Gastrocnemius medialis (tissue), 4 donors: ENCODE data around the gene SYTL2. TPM values are rescaled to one million over a fixed set of nuclear protein-coding genes. Genes with fewer than 3 reads are reported as not detected.

Experiments
- ATAC-seq, 2 donors: fragments of 150-250 bp; one replicate each; pipeline ENCODE4 v1.9.1; 2016
- DNase-seq, 2 donors: peaks; one replicate each; pipeline ENCODE4 v3.0.0-alpha.2; 2019
- H3K27ac ChIP-seq, 4 donors: fragments of 200-600 bp; sonication (generic); 1 replicate in 1 of 4; 2 replicates in 3 of 4; pipeline ENCODE4 v1.5.1; 2016 to 2018; ENCODE audit warnings: mild to moderate bottlenecking in 2 of 4, moderate library complexity in 1 of 4
- H3K27me3 ChIP-seq, 3 donors: fragments of 200-600 bp; sonication (generic) in 2 of 3; 1 replicate in 1 of 3; 2 replicates in 2 of 3; pipeline versions ENCODE4 v1.5.1 to v1.6.0; 2016 to 2019; ENCODE audit warnings: mild to moderate bottlenecking in 1 of 3, moderate library complexity in 1 of 3
- H3K36me3 ChIP-seq, 2 donors: fragments of 200-600 bp; sonication (generic) in 1 of 2; one replicate each; pipeline ENCODE4 v1.5.1; 2017 to 2018
- H3K4me1 ChIP-seq, 2 donors: fragments of 200-600 bp; sonication (generic) in 1 of 2; one replicate each; pipeline ENCODE4 v1.5.1; 2016 to 2017; ENCODE audit warnings: mild to moderate bottlenecking in 2 of 2
- H3K4me3 ChIP-seq, 4 donors: fragments of 200-600 bp; sonication (generic) in 3 of 4; 1 replicate in 1 of 4; 2 replicates in 3 of 4; pipeline ENCODE4 v1.5.1; 2016 to 2019; ENCODE audit warnings: mild to moderate bottlenecking in 2 of 4
- H3K9me3 ChIP-seq, 3 donors: fragments of 200-600 bp; sonication (generic) in 2 of 3; 1 replicate in 1 of 3; 2 replicates in 2 of 3; pipeline ENCODE4 v1.5.1; 2016 to 2019
- CTCF ChIP-seq, 5 experiments: fragments of 450-650 bp in 3 of 5; fragments of 200-600 bp in 2 of 5; sonication (generic) in 2 of 5; IDR thresholded peaks in 4 of 5; conservative IDR thresholded peaks in 1 of 5; 1 replicate in 4 of 5; 2 replicates in 1 of 5; pipeline ENCODE4 v1.5.1; 2016 to 2019; ENCODE audit warnings: antibody characterized with exemption in 5 of 5, mild to moderate bottlenecking in 3 of 5, moderate library complexity in 3 of 5
- POLR2A ChIP-seq, 2 donors: fragments of 450-650 bp; IDR thresholded peaks; one replicate each; pipeline ENCODE4 v1.6.1; 2017; ENCODE audit warnings: antibody characterized with exemption in 2 of 2, mild to moderate bottlenecking in 2 of 2, moderate library complexity in 2 of 2
- in situ Hi-C, 4 donors: fragments of 200-750 bp; cut with MboI; loops; one replicate each; pipeline versions ENCODE4 v1.15.0 to v1.8.0; 2017; ENCODE audit warnings: low sequenced_read_pairs in 4 of 4
- intact Hi-C: fragments of 100-400 bp; cut with DNase I; formaldehyde crosslinking; loops from one replicate; pipeline ENCODE4 v1.15.1; 2023; ENCODE audit warnings: low total_unique reads
- total RNA-seq, 4 donors: library from RNA; depleted of rRNA; stranded (reverse); fragments of >200 nt; gene quantifications; one replicate each; pipeline versions ENCODE4 v1.1.0 to v1.2.3, GENCODE V29; 2016

The SYTL2 gene
- total RNA-seq, 4 donors from 2014 or later: 0.97 to 11.9 (median 2.7) TPM

- no peak for DNase-seq
- no peaks in the 10 kb centered on the region for H3K27me3 ChIP-seq
- no peak for TF ChIP-seq CTCF (IDR thresholded peaks at IDR 0.05 in 4 of 5, conservative IDR thresholded peaks at IDR 0.05 in 1 of 5)
- TF ChIP-seq POLR2A (IDR thresholded peaks at IDR 0.05): no peak
- no peak overlapping the region for H3K27ac ChIP-seq
- ATAC-seq: no peak
- no peak overlapping the region for H3K4me3 ChIP-seq
- intact Hi-C loops (no loop called here), in situ Hi-C loops (no loop called here)
- no peaks in the 10 kb centered on the region for H3K4me1 ChIP-seq
- H3K36me3 ChIP-seq: no peaks in the 10 kb centered on the region
- no peaks in the 10 kb centered on the region for H3K9me3 ChIP-seq
Measured at GRCh38 chr11:85776951-85777602, 33.9 kb downstream of the SYTL2 start.

GRCh38 chr11:85774256-85775101 is 36.5 kb downstream of the SYTL2 start:
- intact Hi-C loops: no loop called here
- no peak for DNase-seq
- Histone ChIP-seq H3K36me3 (no peaks in the 10 kb centered on the region), H3K9me3 (no peaks in the 10 kb centered on the region), H3K4me1 (no peaks in the 10 kb centered on the region), H3K27me3 (no peaks in the 10 kb centered on the region), H3K27ac (peak overlapping the region in 2 of 4 donors; percentile 18 to 27), H3K4me3 (no peak overlapping the region)
- no peak for TF ChIP-seq CTCF (IDR thresholded peaks at IDR 0.05 in 4 of 5, conservative IDR thresholded peaks at IDR 0.05 in 1 of 5)
- ATAC-seq: no peak
- in situ Hi-C loops: no loop called here

GRCh38 chr11:85772695-85773094 is 38.2 kb downstream of the SYTL2 start:
- no peaks in the 10 kb centered on the region for H3K27me3 ChIP-seq
- peak overlapping the region in 2 of 4 donors; percentile 4 to 59 for H3K27ac ChIP-seq
- no peaks in the 10 kb centered on the region for H3K4me1 ChIP-seq
- no peak overlapping the region for H3K4me3 ChIP-seq
- no peaks in the 10 kb centered on the region for H3K9me3 ChIP-seq
- no peak for TF ChIP-seq POLR2A (IDR thresholded peaks at IDR 0.05)
- TF ChIP-seq CTCF (IDR thresholded peaks at IDR 0.05 in 4 of 5, conservative IDR thresholded peaks at IDR 0.05 in 1 of 5): no peak
- DNase-seq (no peak), ATAC-seq (no peak)
- in situ Hi-C loops (no loop called here), intact Hi-C loops (no loop called here)
- H3K36me3 ChIP-seq: no peaks in the 10 kb centered on the region

- intact Hi-C loops: no loop called here
- ATAC-seq (no peak), DNase-seq (no peak)
- TF ChIP-seq CTCF (IDR thresholded peaks at IDR 0.05 in 4 of 5, conservative IDR thresholded peaks at IDR 0.05 in 1 of 5): no peak
- Histone ChIP-seq H3K27me3 (no peaks in the 10 kb centered on the region), H3K27ac (no peak overlapping the region), H3K36me3 (no peaks in the 10 kb centered on the region), H3K9me3 (no peaks in the 10 kb centered on the region), H3K4me3 (no peak overlapping the region), H3K4me1 (no peaks in the 10 kb centered on the region)
- in situ Hi-C loops: no loop called here
Measured at GRCh38 chr11:85771568-85771967, 39.4 kb downstream of the SYTL2 start.
